SK-N-SH treated with all-trans-retinoic acid at 6 μM for 48 hours (cell line): Measurements from ENCODE around the gene MRPL38.

Experiments
- ARNTL ChIP-seq: fragments of 450-650 bp; formaldehyde crosslinking; IDR thresholded peaks from 2 replicates; pipeline ENCODE4 v1.5.0; 2020; ENCODE audit warnings: low read depth, mild to moderate bottlenecking, moderate library complexity, borderline replicate concordance
- GLIS3 ChIP-seq: fragments of 250-450 bp; sonication (Bioruptor Pico); IDR thresholded peaks from 2 replicates; pipeline ENCODE4 v1.5.0; 2020; ENCODE audit warnings: mild to moderate bottlenecking, moderate library complexity
- ISL1 ChIP-seq: fragments of 250-450 bp; sonication (Bioruptor Pico); IDR thresholded peaks from 2 replicates; pipeline ENCODE4 v2.1.2; 2022; ENCODE audit warnings: mild to moderate bottlenecking, moderate library complexity
- TCF4 ChIP-seq: fragments of 250-450 bp; sonication (Bioruptor Pico); IDR thresholded peaks from 2 replicates; pipeline ENCODE4 v1.8.0; 2021; ENCODE audit warnings: mild to moderate bottlenecking, moderate library complexity, borderline replicate concordance
- ZC3H10 ChIP-seq: fragments of 250-450 bp; sonication (Bioruptor Pico); IDR thresholded peaks from 2 replicates; pipeline ENCODE4 v1.5.1; 2021; ENCODE audit warnings: mild to moderate bottlenecking, moderate library complexity
- ZFP3 ChIP-seq: fragments of 250-450 bp; sonication (Bioruptor Pico); IDR thresholded peaks from 2 replicates; pipeline ENCODE4 v1.5.0; 2020; ENCODE audit warnings: mild to moderate bottlenecking, moderate library complexity
- ZFP30 ChIP-seq: fragments of 450-650 bp; formaldehyde crosslinking; IDR thresholded peaks from 2 replicates; pipeline ENCODE4 v1.5.0; 2022; ENCODE audit warnings: mild to moderate bottlenecking, moderate library complexity
- TF ChIP-seq, protein P1 (sequence below): fragments of 250-450 bp; sonication (Bioruptor Pico); IDR thresholded peaks from 2 replicates; pipeline ENCODE4 v1.5.1; 2021; ENCODE audit warnings: mild to moderate bottlenecking, moderate library complexity

GRCh38 chr17:75850928-75851692, 53.6 kb downstream of the MRPL38 start:
- TF ChIP-seq, protein P1, sequence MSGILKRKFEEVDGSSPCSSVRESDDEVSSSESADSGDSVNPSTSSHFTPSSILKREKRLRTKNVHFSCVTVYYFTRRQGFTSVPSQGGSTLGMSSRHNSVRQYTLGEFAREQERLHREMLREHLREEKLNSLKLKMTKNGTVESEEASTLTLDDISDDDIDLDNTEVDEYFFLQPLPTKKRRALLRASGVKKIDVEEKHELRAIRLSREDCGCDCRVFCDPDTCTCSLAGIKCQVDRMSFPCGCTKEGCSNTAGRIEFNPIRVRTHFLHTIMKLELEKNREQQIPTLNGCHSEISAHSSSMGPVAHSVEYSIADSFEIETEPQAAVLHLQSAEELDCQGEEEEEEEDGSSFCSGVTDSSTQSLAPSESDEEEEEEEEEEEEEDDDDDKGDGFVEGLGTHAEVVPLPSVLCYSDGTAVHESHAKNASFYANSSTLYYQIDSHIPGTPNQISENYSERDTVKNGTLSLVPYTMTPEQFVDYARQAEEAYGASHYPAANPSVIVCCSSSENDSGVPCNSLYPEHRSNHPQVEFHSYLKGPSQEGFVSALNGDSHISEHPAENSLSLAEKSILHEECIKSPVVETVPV (CRISPR knock-in tag): no peak
- TF ChIP-seq GLIS3 (CRISPR knock-in tag): no peak
- no peak for TF ChIP-seq TCF4 (CRISPR knock-in tag)
- TF ChIP-seq ZC3H10: no peak
- no peak for TF ChIP-seq ZFP30 (CRISPR knock-in tag)
- TF ChIP-seq ARNTL (CRISPR knock-in tag): no peak
- TF ChIP-seq ZFP3: no peak
- TF ChIP-seq ISL1: no peak
